Ishikawa (cell line): ENCODE measurements around the gene DDX5.

Experiments
- EGR1 ChIP-seq: IDR thresholded peaks from 2 replicates; pipeline ENCODE4 v1.6.1; 2012
- FOXM1 ChIP-seq: IDR thresholded peaks from 2 replicates; pipeline ENCODE4 v1.6.1; 2012; ENCODE audit warnings: low read depth, borderline replicate concordance
- TAF1 ChIP-seq: IDR thresholded peaks from 2 replicates; pipeline ENCODE4 v1.6.1; 2012; ENCODE audit warnings: low read depth, mild to moderate bottlenecking
- TCF12 ChIP-seq: IDR thresholded peaks from 2 replicates; pipeline ENCODE4 v1.6.1; 2012; ENCODE audit warnings: low read depth
- TEAD4 ChIP-seq: IDR thresholded peaks from 2 replicates; pipeline ENCODE4 v1.6.1; 2012
- TF ChIP-seq, protein P1 (sequence below): IDR thresholded peaks from 2 replicates; pipeline ENCODE4 v1.6.1; 2012

DNA sequence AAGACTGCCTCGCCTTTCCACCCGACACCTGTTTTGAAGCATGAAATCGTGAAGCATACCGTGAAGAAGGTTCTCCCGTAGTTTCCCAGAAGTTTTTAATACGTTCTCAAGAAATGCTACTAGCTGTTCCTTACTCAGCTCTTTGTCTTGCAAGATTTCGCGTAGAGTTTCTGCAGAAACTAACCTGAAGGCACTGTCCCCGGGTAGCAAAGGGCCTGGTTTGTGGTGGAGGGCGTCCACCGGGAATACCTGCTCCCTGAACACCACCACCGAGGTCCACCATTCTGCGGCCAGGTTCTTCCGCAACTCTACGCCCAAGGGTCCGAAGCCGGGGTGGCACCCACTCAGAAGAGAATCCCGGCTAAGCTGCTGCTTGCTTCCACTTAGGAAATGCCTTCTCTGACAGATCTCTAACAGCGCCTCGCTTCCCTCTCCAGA lies 9.7 kb downstream of the DDX5 start:
- TF ChIP-seq EGR1 (no peak), FOXM1 (no peak), TEAD4 (no peak), TAF1 (no peak), TCF12 (no peak)
- TF ChIP-seq, protein P1, sequence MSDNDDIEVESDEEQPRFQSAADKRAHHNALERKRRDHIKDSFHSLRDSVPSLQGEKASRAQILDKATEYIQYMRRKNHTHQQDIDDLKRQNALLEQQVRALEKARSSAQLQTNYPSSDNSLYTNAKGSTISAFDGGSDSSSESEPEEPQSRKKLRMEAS = no peak
